CD4-positive, alpha-beta T cell treated with Interleukin-15 for 1 hour (primary cell): ENCODE data around the gene PLCZ1.
"Not testable (repeated sequence)": the region's sequence is repeated elsewhere in the genome, so short reads cannot be mapped to it uniquely, and the experiment has no call there.

Source experiments
- DNase-seq: peaks from one replicate; pipeline ENCODE4 v3.0.0-alpha.2; 2020

PLCZ1 gene

DNA sequence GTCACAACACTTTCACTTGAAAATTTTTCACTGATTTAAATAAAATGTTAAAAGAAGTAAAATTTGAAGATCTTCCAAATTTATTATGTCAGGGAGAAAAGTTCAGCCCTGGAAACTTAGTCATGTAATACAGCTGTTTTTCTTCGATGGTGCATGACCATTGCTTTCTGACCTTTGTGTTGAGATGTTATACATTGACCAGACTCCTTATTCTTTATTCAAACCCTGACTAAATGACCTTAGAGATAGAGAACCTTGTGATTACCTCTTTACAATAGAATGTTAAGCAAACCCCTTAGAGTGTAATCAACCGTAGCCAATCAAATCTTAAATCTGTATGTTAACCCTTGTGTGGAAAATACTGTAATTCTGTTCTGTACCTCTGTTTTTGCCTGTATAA, 34.5 kb downstream of the PLCZ1 start:
- no peak for DNase-seq

DNA sequence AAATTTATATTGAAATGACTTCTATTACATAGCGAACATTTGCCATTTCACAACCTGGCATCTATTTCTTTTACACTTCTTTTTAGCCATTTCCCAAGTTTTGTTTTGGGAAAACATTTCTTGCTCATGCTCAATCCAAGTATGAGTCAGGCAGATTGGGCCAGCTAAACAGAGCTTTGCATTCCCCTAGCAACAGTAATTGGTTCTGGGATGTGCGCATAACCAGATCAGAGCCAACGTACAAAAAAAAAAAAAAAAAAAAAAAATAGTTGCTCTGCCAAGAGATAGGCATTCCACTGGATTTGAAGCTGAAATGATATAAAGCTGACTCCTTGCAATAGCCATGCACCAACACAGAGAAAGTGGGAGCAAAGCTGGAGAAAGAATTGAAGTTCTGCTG, 37.5 kb downstream of the PLCZ1 start:
- no peak for DNase-seq

DNA sequence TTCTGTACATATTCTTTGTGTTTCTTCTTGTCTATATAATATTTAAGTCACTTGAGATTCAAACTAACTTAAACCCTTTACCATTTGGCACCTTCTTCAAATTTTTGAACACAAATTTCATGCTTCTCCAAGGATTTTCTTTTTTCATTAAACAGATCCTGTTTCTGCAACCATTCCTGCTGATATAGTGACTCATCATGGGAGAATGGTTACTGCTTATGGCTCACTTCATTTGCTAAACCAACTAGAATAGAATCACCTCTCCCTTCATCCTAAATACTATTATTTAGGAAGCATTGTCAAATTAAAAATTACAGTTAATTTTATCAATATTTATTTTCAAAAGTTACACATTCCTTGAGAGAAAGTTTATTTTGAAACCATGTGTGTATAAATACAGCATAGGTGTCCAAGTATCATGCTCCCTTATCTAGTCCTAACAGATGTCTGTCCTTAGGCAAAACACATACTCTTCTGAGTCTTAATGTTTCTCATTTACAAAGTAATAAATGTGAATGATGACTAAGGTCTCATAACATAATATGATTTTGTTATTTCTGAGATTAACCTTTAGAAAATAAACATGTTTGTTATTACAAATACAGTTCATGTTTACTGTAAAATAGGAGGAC, 40.7 kb downstream of the PLCZ1 start:
- no peak for DNase-seq

DNA sequence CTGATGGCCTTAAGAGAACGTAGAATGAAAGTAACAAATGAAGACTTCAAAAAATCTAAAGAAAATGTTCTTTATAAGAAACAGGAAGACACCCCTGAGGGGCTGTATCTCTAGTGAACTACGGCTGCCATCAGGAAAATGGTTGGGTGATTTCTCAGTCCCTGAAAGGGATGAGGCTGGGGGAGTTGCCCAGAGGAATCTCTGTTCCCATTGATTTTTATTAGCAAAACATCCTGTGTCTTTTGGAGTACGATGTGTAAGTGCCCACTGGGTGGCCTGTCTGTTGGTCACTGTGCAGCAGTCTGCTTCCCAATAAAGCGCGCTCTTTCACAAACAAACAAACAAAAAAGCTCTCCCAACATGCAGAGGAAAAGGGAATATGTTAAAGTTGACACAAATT, 43.8 kb downstream of the PLCZ1 start:
- not testable (repeated sequence) for DNase-seq

DNA sequence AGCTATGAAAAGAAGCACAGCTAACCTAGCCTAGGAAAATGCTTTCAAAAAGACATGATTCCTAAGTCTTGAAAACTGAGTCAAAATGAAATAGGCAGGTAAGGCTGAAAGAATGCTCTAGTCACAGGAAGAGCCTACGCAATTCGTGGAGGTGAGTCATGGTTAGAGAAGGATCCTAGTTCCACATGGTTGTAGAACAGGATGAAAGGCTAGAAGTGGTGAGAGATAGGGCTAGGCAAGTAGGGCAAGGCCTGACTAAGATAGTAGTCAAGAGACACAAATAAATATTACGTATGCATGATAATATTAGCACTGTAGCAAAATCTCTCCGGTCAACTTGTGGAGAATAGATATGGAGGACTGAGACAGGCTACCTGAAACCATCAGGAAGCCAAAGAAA, 47.2 kb downstream of the PLCZ1 start:
- no peak for DNase-seq

DNA sequence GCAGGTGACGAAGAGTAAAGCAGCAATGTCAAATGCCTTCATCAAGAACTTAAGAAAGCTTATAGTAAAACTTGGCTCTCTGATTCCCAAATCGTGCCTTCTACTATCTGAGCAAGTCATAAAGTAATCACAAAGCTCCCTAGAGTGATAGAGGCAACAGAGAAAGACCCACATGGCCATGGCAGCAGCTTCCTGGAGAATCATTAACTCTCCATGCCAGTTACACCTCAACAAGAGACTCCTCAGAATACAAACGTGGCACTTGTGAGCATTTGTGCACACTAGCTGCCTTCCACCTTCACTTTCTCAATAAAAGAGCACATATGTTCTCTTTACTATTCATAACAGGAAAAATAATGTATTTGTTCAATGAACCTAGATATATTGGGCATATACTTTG, 48.0 kb downstream of the PLCZ1 start:
- no peak for DNase-seq

DNA sequence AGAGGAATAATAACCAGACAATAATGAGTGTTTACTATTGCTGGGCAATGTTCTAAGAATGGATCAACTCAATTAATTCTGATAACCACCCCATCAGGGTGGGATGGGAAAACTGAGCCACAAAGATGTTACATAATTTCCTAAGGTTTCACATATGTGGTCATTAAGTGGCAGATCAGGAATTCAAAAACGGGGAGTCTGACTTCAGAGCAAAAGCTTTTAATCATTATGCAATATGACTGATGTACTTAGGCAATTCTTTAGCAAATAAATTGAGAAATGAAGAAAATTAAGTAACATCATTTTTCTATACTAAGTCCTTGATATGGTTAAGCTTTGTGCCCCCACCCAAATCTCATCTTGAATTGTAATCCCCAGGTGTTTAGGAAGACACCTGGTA, 53.4 kb downstream of the PLCZ1 start:
- no peak for DNase-seq

DNA sequence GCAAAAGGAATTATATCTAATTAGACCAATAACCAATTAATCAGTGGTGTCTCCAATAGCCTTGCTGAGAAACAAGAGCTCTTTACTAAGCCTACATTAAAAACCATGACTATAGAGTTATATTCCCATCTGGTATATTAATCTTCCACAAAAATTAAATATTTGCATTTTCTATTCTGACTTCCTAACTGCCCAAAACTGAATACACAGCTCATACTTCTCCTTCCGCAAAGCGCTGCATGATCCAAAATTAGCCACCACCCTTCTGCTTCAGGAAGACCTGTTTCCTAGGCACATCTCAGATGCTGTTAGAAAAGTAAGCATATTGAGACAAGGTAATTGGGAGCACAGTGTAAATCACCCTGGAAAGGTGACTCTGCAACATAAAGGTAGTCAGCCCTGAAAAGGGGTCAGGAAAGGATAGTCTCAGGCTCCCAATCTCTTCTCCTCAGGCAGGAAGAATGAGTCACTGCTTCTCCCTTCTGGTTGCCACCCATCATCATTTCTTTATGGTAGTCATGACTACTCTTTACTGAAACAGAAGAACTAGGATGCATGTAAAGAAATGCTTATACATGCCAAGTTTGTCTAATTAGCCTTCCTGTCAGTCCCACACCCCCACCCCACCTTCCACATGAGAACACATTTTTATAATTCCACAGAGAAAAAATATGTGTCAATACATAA, 54.3 kb downstream of the PLCZ1 start:
- no peak for DNase-seq

DNA sequence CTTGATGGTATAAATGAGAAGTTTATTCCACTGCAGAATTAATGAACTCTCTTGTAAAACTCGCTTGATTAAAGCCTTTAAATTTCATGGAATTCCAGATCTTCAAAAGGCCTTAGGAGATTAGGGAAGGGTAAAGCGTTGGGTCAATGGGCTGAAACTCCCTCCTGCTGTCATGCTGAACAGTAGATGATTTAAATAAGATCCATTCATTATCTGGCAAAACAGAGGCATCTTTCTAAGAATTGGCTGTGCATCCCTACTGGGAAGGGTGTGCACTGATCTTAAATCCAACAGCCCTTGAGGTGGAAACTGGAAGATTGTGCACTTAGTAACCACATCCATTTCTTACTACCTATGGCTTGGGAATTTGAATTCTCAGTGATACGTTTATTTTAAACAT, 56.0 kb downstream of the PLCZ1 start:
- no peak for DNase-seq

DNA sequence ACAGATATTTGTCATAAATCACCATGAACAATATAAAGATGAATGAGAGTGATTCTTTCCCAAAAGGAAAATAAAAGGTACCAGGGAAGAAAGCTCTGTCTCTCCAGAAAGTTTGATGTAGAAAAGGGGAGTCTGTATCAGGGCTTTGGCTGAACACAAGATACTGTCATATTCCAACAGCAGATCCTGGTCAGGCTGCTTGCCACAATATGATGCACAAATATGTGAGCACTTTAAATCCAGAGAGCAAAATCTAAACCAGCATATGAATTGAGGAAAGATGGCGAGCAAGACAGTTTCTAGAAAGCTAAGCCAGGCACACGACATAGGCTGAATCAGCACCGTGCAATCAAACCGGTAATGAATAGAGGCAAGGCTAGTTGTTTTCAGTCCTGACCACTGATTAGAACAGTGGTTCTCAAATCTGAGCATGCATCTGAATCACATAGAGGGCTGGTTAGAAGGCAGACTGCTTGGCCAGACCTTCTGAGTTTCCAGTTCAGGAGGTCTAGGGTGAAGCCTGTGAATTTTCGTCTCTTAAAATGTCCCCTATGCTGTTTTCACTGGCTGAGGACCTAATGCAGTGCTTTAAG, 60.7 kb downstream of the PLCZ1 start:
- DNase-seq = no peak

DNA sequence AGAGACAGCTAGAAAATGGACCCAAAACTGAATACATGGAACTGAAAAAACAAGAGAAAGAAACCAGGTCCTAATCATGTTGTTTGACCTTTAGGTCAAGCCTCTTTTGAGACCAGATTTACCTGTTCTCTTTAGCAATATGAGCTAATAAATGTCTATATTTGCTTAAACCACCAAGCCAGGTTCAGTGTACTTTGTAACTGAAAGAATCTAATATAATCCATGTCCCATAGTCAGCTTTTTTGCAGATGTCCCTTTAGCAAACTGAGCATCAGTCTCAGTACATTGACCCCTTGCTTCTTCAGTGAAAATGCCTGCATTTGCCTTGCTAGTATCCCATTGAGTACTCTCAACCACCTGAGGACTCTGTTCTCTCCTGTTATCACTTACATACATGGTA, 61.7 kb downstream of the PLCZ1 start:
- no peak for DNase-seq

DNA sequence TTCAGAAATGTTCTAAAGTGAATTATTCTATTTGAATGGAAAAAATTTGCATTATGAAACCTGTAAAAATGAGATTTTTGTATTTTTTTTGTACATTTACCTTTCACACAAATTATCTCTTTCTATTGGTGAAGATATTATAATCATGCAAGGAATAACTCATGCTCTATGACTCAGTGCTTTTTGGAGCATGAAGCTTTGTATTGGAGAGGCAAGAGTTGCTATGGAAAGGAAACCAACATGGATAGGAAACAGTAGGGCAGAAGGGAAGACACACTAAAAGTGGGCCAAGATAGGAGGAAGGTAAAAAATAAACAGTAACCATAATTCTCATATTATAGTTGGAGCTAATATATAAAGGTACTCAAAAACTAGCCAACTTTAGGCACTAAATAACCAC, 79.0 kb downstream of the PLCZ1 start:
- DNase-seq = no peak

DNA sequence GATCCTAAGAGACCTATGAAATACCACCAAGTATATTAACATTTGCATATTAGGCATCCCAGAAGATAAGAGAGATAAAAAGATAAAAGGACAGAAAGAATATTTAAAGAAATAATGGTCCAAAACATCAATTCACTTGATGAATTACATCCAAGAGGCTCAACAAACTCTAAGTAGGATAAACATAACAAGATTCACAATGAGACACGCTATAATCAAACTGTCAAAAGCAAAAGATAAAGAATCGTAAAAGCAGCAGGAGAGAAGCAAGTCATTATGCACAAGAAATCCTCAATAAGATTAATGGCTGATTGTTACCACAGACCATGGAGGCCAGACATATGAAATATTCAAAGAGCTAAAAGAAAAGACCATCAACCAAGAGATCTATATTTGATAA, 79.6 kb downstream of the PLCZ1 start:
- DNase-seq = no peak

DNA sequence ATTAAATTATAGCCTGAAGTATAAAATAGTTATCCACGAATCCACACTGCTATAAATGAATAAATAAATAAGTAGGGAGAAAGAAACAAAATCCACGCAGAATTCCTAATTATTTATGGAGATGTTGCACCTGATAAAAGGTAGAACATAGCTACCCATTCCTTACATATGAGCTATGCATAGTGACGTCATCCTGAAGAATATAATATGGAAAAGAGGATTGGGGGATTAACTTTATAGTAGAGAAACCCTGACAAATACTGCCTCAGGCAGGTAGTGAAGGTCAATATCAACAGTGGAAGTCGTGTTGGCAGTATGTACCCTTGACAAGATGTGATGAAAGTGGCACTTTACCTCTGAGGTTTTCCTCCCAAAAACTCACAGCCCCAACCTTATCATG, 82.5 kb downstream of the PLCZ1 start:
- no peak for DNase-seq

DNA sequence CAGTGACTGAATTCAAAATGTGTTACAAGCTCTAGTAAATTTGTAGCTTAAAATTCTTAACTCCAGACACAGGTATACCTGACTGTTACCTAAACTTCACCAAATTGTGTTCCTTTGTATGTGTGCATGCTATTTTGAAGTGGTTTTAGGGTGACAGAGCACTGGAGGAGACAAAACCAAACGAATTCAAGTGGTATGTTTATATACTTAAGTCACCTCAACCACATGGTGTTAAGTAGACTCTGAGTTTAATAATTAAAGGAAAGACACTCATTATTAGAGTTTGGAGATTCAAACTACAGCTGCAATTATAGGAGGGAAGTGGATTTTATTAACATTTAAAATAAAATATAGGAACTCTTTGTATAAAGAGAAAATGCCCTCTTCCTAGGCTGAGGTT, 84.3 kb downstream of the PLCZ1 start:
- no peak for DNase-seq

DNA sequence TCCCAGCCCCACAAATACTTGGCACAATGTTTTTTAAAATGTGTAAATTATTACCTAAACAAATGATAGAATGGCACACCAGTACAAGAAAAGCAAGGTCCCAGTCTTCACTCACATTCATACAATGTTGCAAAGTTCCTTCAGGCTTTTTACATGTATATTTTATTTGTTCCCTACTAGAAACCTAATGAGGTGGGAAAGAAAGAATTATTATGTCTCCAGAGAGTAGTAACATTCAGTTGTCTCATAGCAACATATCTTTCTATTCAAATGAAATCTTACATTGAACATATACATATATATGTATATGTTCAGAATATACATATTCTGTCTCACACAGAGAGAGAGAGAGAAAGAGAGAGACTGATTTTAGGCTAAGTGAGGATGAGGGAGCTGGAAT, 85.2 kb downstream of the PLCZ1 start:
- DNase-seq = no peak

DNA sequence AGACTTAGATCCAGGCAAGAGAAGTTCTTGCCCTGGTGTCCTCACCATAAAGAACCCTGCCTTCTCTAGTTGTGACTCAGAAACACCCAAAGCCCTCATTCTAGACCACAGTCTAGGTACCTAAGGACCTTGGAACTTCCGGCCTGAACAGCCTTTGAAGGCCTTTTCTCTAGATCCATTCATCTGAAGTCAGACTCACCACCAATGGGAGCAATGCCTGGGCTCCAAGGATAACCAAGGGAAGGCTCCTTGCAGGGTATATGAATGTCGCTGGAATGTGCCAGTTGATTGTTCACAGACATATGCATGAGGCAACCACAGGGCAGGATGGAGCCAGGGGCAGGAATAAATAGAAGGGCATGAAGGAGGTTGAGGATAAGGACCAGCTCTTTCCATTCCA, 86.3 kb downstream of the PLCZ1 start:
- no peak for DNase-seq

DNA sequence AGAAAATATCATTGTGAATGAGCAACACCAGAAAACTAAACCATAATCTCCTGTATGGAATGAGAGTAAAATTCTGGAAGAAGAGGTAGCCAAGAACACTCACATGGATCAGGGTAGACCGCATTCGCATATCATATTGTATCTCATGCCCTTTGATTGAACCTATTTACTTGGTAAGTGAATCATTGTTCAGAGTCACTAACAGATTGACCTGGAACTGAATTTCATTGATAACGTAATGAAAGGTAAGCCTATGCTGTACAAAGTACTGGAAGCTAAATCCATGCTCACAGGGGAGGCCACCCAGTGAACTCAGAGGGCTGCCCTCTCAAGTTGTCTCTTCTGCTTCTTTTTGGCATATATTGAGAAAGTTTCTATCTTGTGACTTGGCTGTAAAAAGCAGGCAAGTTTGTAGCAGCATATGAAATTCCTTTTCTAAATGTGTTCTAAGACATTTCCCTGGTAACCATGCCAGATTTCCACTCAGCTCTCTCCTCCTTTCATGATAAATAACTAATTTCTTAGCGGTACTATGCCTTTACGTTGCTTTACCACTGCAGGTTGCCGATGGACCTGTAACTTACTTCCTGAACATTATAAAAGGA, 91.4 kb downstream of the PLCZ1 start:
- no peak for DNase-seq

DNA sequence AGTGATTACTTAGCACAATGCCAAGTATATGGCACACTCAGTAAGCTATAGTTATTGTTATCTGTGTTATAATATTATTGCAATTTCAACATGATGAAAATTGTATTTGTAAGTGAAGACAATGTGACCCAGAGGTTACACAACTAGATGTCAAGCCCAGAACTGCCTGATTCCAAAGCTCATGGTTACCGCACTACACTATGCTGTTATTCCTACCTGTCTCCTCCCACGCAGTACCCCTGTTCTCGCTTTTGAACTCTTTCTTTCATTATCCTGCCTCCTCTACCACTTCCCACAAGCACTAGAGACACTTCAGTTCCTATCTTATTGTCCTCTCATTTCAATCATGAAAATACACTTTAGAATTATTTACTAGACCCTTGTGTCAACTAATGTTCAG, 93.2 kb downstream of the PLCZ1 start:
- DNase-seq = no peak

DNA sequence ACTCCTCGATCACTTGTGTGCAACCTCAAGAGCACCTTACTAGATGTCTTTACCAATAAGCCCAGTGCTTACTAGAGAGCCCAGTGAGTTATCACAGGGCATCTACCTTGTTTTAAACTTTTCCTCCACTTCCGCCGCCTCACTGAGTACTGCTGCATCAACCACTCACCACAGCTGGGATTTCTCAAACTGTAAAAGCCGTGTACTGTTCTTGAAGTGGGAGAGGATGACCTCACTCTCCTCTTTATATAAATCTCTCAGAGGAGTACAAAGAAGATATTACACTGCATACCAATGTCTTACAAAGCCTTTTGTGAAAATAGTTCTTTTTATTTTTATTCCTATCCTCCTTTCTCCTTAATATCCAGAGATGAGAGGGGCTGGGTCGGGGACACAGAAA, 94.1 kb downstream of the PLCZ1 start:
- no peak for DNase-seq

DNA sequence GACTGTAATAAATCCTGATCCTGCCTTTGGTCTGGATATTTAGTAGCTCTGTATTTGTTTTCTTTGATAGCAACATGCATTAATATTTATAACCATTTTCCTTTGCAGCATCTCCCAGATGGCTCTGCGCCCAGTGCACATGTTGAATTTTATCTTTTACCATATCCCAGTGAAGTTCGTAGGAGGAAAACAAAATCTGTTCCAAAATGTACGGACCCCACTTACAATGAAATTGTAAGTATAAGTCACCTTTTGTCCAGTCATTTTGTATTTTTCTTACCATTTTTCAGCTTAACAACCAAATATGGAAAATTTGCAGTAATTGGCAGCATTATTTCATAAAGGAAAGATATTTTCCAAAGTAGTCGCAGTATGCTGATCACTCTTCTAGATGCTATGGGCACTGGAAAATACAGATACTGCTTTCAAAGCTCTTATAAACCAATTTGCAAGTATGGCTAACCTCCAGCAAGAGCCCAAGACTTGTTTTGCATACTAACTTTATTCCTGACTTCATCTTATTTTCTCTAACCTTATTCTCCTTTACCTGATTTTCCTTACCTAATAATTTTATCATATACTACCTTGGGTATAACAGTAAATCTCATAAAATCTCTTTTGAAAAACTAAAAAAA, 97.4 kb downstream of the PLCZ1 start:
- DNase-seq = no peak

DNA sequence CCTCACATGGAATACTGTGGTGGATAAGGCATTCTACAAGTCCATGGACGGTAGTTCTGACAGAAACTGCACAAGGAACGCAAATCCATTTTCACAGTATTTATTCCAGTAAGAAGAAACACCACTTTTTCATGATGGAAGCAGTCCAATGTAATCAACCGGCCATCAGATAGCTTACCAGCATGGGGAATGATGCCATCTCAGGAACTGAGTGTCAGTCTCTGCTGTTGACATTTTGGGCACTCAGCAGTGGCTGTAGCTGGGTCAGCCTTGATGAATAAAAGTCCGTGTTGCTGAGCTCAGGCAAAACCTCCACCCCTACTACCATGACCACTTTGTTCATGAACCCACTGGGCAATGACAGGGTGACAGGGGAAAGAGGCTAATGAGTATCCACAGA, 103.4 kb downstream of the PLCZ1 start:
- no peak for DNase-seq
